ENCODE results near the gene GSDME.

The GSDME gene

DNA sequence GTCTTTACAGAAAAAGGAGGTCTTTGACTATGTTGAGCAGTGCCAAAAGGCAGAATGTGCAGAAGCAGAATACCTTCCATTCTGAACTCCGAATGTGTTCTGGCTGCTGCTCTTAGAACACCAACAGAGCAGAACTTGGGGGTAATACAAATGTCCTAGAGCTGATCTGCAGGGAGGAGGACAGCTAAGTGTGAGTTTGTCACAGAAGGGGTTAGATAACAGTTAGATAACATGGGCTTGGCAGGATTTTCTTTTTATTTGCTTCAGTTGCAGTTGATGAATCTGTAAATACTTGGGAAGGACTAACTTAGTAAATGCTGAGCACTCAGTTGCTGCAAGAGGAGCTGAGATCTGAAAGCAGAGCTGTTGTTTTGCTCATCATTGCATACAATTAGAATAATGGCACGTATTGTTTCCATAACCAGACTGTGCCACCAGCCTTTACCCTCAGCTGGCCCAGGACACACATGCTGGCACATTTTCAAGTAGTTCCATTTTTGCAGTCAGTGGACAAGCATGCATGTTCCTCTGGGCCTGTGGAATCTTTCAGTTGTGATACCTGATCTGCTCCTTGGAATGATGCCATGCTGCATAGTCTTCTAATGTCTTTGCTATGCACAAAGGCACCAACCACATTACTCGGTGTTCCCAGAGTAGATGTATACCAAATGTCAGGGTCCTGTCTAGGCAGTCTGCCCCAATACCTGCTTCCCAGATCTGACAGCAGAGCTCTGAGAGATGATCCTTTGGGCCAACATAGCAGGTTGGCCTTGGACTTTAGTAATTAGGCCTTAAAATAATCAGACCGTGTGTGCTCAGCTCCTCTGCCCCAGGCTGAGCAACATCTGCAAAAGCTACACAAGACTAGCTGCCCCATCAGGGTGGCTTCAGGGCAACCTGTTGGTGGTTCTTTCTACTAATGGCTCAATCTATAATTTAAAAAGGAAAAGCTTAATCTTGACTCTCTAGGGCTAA, 55.7 kb downstream of the GSDME start:
- DNase-seq: peak; percentile 90

DNA sequence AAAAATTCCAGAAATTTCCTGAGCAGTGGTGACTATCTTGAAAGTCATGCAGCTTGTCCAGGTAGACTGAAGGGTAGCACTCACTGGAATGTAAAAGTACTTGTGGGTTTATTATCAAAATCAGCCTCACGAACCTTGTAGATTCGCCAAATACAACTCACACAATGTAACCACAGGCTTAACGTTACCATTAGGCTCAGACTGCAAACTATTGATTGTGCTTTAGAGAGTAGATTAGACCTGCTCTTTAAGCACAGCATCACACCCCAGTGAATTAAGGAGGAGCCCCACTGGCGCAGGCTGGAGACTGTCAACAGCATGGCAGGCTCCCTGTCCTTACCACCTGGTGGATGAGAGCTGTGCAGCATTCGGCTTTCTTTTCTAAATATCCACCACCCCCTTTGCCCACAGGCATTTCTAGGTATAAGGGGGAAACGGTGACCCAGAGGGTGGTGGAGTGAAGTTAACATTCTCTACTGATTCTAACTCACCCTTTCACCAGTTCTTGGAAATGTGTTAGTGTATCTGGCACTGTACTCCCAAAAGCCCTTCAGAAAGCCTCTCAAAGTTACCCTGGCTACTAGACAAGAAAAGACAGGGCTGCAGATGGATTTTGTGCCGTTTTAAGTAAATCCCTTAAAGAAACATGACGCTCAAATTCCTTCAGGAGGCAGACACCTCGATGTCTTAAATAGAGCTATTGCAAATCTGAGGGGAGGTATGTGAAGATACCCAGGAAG, 56.6 kb downstream of the GSDME start:
- no peak for DNase-seq

DNA sequence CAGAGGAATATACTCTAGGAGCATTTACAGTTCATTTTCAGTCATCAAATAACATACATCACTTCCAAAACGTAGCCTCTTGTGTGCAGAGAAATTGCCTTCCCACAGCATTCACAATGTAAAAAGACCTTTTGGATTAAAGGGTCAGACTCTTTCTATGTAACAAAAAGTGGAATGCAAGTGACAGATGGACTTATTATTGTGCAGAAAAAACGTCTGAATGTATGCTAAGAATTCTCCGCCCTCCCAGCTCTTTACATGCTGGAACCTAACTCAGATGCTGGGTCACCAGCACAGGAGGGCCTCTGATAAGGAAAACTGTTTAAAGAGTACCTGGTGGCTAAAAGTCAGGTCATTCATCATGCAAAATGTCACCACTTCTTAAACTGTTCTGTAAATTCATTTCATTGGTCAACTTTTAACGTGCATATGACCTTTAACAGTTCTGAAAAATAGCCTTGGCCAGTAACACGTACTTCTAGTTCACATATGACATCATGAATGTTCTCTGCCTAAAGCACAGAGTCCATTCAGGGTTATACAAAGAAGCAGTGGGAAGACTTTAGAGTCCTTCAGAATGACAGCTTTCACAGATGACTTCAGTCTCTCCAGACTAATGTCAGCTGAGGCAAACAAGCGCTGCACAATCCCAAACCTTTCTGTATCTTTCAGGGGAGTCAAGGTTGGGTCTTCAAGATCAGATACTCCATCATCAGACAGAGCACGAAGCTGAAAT, 58.6 kb downstream of the GSDME start:
- no peak for DNase-seq

DNA sequence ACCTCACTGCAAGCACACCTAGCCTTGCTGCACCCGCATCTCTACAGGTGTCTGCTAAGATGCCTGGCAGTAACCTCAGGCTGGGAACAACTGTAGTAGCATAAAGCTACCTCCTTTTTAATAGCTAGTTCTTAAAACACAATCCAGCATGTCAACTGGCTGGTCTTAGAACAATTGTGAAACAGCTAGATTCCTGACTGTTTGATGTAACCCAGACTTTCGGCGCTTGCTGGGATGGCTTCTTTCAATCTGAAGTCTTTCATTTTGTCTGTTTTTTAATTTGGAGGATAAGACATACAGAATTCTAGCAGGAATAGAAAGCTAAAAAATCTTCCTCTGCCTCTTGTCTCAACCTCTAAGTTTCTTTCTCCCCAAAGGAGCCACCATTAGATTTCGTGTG, 59.8 kb downstream of the GSDME start:
- DNase-seq: no peak

DNA sequence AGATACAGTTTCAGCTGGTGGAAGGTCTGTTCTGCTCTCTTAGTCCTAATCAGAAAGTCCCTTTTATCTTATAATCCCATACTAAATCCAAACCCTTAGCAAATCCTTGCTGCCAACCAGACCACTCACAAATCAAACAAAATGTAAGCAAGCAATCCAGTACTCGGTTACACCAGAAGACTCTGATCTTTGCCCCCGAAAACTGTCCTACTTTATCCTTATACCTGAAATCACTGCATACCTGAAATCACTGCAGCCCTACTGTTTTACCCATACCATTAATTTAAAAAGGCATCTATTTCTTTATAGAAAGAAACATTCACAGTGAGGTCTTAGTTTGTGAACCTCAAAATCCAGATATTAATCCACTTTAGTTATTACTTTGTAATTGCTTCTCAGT, 64.7 kb downstream of the GSDME start:
- no peak for DNase-seq

DNA sequence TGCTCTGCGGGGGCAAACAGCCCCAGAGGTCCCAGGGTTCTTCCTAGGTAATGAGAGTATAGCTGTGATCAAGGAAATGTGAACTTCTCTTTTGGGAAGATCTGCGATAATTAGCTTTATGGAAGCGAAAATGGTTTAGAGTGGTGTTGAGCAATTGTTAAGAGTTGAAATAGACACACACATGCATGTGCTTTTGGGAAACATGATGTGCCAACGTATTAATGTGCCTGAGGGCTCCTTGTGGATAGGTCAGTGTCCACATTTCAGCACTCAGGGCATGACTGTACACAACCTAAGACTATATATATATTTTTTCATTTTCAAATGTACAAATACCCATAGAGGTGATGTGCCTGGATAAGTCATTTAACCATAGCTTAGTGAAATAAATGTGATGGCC, 67.0 kb downstream of the GSDME start:
- DNase-seq: no peak

DNA sequence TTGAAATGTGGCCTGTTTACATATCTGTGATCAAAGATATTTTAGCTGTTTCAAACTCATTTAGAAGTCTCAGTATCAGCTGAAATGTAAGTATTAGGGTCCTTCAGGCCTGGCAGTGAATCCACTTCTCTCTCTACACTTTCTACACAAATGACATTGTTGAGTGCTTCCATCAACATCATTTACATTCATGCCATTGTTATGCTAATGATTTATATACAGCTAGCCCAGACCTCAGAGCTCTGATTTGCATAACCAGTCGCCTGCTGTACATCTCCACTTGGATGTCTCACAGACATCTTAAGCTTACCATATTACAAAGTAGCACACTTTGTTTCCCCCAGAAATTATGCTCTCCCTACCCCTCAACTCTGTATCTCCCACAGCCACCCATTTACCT, 71.6 kb downstream of the GSDME start:
- no peak for DNase-seq

DNA sequence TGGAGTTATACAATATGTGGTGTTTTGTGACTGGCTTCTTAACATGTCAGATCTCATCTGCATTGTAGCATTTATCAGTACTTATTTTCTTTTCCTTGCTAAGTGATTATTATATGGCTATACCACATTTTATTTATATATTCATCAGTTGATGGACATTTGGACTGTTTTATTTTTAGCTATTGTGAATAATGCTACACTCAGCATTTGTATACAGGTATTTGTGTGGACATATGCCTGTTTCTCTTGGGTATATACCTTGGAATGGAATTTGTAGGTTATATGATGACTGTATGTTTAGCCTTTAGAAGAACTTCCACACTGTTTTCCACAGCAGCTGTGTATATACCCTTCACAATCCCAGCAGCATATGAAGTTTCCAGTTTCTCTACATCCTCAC, 86.5 kb downstream of the GSDME start:
- DNase-seq: no peak

DNA sequence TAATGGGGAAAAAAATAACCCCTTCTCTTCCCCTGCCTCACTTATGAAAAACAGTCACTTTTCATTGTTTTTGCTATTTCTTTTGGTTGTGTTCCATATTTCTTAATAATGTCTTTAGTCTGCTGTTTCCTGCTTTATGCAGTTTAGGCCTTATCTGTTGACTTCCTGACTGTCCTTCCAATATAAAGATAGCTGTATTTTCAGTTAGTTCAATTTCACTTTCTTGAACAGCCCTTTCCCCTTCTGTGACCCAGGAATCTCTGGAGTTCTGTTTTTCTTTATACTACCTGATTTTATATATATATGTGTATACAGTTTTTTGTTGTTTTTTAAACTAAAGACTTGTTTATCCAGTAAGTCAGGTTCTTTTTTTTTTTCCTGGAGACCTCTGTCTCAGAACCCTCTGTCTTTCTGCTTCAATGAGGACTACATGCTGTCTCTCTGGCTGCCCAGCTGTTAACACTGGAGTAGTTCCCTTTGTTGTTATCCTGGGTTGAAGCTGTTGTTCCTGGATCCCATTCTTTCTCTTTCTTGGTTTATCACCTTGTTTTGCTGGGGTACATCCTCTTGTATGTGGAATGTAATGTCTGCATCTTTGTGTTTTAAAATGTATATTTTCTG, 87.2 kb downstream of the GSDME start:
- DNase-seq: no peak

DNA sequence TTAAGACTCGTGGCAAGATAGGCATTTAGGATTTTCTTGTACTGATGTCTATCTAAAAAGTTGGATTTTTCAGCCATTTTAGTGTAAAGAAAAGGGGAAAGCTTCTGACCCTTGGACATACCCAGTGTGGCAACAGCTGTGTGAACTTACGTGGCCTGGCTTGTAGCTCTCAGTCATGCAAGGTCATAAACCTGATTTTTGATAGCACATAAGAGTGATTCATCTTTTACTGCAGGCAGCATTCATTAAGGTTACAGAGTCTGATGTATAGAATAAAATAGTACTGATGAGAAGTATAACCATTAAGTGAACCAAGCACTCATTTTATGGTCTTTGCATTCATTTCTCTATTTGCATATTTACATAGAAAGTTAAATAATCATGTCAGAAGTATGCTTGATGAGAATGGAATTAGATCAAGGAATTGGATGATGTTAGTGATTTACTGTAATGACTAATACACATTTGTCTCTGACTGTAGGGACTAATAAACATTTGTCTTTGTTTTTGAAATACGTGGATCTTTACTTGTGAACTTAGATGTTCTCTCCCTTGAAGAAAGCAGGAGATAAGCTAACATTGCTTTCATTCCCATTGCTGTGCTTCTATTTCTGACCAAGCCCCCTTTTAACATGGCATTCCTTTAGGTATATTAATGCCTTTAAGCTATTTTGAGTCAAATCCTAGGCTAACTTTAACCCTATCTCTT, 88.2 kb downstream of the GSDME start:
- peak; percentile 68 for DNase-seq

DNA sequence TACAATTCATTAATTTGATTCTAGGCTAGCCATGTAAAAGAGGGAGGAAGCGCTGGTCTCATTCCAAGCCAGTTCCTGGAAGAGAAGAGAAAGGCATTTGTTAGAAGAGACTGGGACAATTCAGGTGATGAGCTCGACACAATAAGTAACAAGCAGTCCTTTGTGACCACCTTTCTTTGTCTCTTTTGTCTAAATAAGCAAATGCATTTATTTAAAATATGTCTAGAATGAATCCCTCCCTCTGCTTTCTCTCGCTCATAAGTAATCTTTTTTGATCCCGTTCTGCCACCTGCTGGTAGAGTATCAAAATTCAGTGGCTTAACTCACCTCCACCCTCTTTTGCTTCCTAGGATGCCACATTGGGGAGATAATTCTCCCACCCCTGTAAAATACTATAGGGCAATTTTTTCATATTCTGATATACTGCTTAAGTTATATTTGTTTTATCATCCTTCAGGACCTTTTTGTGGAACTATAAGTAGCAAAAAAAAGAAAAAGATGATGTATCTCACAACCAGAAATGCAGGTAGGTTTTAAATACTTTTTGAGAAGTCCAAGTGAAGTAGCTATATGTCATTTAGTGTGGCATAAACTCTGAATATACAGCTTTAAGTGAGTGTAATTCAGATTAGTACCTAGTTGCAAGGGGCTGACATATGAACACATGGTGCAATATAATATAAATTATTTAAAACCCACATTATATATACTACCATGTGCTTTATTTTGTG, 91.5 kb downstream of the GSDME start:
- peak; percentile 54 for DNase-seq

DNA sequence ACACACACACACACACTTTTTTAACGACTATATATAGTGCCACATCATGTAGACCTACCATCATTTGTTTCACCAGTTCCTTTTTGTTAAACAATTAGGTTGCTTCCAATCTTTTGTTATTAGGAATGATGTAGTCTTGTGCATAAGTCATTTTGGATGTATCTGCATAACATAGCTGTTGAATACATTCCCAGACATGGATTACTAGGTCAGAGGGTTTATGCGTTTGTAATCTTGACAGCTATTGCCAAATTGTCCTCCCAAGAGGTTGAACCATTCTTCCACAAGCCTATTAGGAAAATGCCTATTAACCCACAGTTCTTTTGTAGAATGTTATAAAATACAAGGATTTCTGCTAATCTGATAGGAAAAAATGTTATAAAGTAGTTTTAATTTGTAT, 96.7 kb downstream of the GSDME start:
- peak; percentile 55 for DNase-seq

DNA sequence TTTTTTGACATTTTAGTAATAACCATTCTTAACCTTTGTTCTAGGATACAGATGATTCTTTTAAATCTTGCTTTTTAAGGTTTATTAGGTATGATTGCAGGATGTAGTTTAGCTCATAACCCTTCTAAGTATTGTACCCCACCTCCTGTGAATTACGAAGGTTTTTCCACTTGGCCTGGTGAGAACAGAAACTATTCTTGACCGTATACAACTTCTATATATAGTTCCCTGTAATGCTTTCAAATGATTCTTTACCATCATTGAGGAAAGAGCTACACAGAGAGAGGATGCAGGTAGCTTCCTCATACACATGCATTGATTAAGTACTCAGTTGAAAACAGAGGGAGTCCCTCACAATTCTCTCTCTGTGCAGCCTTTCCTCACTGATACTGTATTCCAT, 97.8 kb downstream of the GSDME start:
- no peak for DNase-seq

DNA sequence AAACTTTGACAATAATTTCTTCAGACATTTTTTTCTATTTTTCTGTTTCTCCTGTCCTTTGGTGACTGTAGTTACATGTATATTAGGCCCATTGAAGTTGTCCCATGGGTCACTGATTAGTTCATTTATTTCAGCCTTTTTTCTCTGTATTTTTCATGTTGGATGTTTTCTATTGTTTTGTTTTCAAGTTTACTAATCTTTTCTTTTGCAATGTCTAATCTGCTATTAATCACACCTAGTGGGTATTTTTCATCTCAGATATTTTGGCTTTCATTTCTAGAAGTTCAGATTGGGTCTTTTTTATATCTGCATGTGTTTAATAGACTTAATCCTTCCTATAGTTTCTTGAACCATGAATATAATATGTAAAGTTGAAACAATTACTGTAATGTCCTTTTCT, 99.3 kb downstream of the GSDME start:
- no peak for DNase-seq

DNA sequence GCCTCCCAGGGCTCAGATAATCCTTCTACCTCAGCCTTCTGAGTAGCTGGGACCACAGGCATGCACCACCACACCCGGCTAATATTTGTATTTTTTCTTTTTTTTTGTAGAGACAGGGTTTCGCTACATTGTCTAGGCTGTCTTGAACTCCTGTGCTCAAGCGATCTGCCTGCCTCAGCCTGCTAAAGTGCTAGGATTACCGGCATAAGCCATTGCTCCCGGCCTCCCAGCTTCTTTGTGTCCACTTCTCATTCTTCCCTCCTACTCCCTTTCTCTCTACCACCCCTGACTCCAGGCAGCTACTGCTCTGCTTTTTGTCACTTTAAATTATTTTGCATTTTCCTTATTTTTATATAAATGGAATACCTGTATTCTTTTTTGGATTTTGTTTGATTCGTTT, 100.7 kb downstream of the GSDME start:
- DNase-seq: no peak

DNA sequence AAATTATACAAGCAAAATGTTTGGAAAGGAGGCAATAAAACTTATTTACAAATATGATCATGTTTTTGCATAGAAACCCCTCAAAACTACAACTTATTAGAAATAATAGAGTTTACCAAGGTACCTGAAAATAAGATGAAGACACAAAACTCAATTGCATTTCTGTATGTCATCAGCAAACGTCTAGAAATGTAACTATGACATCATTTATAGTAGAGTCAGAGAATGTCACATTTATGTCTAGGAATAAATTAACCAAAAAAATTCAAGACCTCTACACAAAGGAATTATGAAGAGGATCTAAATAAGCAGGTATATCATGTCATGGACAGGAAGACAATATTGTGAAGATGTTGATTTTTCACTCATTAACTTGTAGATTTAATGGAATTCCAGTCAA, 103.0 kb downstream of the GSDME start:
- DNase-seq: no peak

DNA sequence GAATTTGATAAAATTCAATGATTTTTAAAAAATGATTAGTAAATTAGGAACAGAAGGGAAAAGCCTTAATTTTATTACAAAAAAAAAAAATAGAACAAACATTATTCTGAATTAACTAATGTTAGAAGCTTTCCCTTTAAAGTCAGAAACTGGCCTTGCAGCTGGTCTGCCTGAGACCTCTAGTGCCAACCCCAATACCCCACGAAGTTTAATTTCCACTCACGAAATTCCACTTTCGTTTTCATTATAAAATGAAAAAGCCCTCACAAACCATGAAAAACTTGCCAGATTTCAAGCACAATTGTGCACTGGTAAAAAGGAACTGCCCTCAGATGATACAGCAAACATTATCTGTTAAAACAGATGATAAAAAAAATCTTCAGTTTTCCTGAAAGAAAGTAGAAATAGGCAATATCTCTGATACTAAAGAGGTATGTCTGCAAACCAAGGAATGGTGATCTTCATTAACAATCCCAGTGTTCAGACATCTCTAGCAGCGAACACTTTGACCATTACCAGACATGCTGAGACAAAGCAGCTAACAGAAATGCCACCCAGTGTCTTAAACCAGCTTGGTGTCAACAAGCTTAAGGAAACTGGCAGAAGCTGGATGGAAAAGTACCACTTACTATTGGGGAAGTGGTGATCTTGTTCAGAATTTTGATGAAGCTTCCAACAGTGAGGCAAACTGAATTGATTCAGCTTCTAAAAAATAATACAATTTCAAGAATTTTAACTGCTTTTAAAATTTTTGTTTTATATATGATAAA, 103.8 kb downstream of the GSDME start:
- DNase-seq: no peak

DNA sequence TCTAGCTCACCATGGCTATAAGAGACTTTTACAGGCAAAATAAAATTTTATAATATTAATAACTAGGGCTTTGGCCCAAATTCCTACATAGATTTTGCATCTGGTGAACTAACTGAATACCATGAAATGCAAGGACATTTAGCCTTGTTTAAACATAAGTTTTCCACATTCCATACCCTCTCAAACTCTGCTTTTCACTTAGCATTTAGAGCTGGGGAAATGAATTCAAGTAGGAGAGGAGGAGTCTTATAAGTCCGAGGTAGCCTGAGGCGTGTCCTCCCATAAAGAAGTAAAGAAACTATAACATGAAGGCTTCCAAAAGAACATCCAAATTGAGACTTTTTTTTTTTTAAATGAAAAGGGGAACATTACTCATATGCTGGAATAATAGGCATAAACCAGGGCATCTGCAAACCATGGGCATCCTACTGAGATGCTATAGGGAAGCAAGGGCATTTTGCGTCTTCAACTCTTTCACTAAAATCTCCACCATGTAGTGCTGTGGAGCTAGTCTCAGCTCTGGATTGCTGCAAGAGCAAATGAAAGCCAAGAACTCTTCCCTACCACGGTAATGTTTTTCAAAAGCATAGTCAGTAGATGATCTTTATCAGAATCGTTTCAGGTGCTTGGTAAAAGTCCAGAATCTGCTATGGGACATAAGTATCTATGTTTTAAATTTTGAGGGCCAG, 104.9 kb downstream of the GSDME start:
- no peak for DNase-seq

Measured in HCEC 1CT (cell line).